Measurements from ENCODE around the gene TAF10.

GRCh38 chr11:6612213-6613041 is at the start of gene TAF10:
- peak; percentile 10 to 29 (median 24) for TF ChIP-seq CTCF (IDR thresholded peaks at IDR 0.05)
- peak; percentile 91 for TF ChIP-seq POLR2A (IDR thresholded peaks at IDR 0.05)

All from testis (tissue), 2 donors.